HepG2 (cell line): Measurements from ENCODE around the gene MICAL3. TPM values are rescaled to one million over a fixed set of nuclear protein-coding genes. Genes with fewer than 3 reads are reported as not detected.

Experiments
- CAMTA2 ChIP-seq: sonication (generic); formaldehyde crosslinking; IDR thresholded peaks from 2 replicates; pipeline ENCODE4 v1.4.0; 2020; ENCODE audit warnings: mild to moderate bottlenecking, missing genetic modification reagents, borderline replicate concordance
- ETV5 ChIP-seq: IDR thresholded peaks from 2 replicates; pipeline ENCODE4 v1.6.1; 2018; ENCODE audit warnings: missing biosample characterization, missing genetic modification reagents, inconsistent platforms, borderline replicate concordance
- MEIS2 ChIP-seq: sonication (generic); formaldehyde crosslinking; IDR thresholded peaks from 2 replicates; pipeline ENCODE4 v1.9.0; 2021; ENCODE audit warnings: mild to moderate bottlenecking, missing genetic modification reagents
- MIXL1 ChIP-seq: IDR thresholded peaks from 2 replicates; pipeline ENCODE4 v1.6.1; 2016
- MTF1 ChIP-seq: sonication (generic); formaldehyde crosslinking; IDR thresholded peaks from 2 replicates; pipeline ENCODE4 v1.5.0; 2020; ENCODE audit warnings: missing genetic modification reagents
- MTF2 ChIP-seq: sonication (generic); formaldehyde crosslinking; IDR thresholded peaks from 2 replicates; pipeline ENCODE4 v1.5.0; 2020; ENCODE audit warnings: missing genetic modification reagents, borderline replicate concordance
- PHF20 ChIP-seq: sonication (generic); formaldehyde crosslinking; IDR thresholded peaks from 2 replicates; pipeline ENCODE4 v1.5.0; 2020; ENCODE audit warnings: mild to moderate bottlenecking, missing genetic modification reagents
- RCOR2 ChIP-seq: IDR thresholded peaks from 2 replicates; pipeline ENCODE4 v1.6.1; 2016; ENCODE audit warnings: missing biosample characterization, missing genetic modification reagents
- SIX1 ChIP-seq: sonication (generic); formaldehyde crosslinking; IDR thresholded peaks from 2 replicates; pipeline ENCODE4 v1.4.0; 2020; ENCODE audit warnings: missing genetic modification reagents, borderline replicate concordance
- TBX2 ChIP-seq: sonication (generic); formaldehyde crosslinking; IDR thresholded peaks from 2 replicates; pipeline ENCODE4 v1.5.0; 2020; ENCODE audit warnings: missing genetic modification reagents, mild to moderate bottlenecking, borderline replicate concordance
- TGIF2 ChIP-seq: IDR thresholded peaks from 2 replicates; pipeline ENCODE4 v1.6.1; 2016; ENCODE audit warnings: control low read depth, missing compliant biosample characterization
- ZMYM2 ChIP-seq: sonication (generic); formaldehyde crosslinking; IDR thresholded peaks from 2 replicates; pipeline ENCODE4 v1.8.0; 2022; ENCODE audit warnings: mild to moderate bottlenecking, missing genetic modification reagents
- ZNF251 ChIP-seq: sonication (generic); formaldehyde crosslinking; IDR thresholded peaks from 2 replicates; pipeline ENCODE4 v1.9.0; 2021; ENCODE audit warnings: mild to moderate bottlenecking, missing genetic modification reagents
- ZNF530 ChIP-seq: sonication (generic); formaldehyde crosslinking; IDR thresholded peaks from 2 replicates; pipeline ENCODE4 v1.5.0; 2020; ENCODE audit warnings: low read depth, mild to moderate bottlenecking, missing genetic modification reagents
- ZNF660 ChIP-seq: sonication (generic); formaldehyde crosslinking; IDR thresholded peaks from 2 replicates; pipeline ENCODE4 v1.5.1; 2020; ENCODE audit warnings: mild to moderate bottlenecking, low read depth, missing genetic modification reagents, borderline replicate concordance
- ZNF83 ChIP-seq: sonication (generic); formaldehyde crosslinking; IDR thresholded peaks from 2 replicates; pipeline ENCODE4 v1.4.0; 2020; ENCODE audit warnings: missing genetic modification reagents, mild to moderate bottlenecking, borderline replicate concordance
- polyA plus RNA-seq, 8 experiments: library from polyadenylated mRNA; depleted of rRNA in 3 of 8; stranded (reverse) in 7 of 8; unstranded in 1 of 8; fragments of >200 nt; fragmentation: Illumina TruSeq in 4 of 8; extraction: Trizol in 4 of 8; gene quantifications; 2 replicates each; pipeline versions ENCODE4 v1.2.1 to v1.2.3, GENCODE V29; 2011 to 2016; ENCODE audit warnings: low read depth in 4 of 8, missing spikeins in 1 of 8, mixed read lengths in 1 of 8; ENCODE audit not compliant: insufficient read depth in 1 of 8
- total RNA-seq, 5 experiments: library from RNA; depleted of rRNA; stranded (reverse); fragments of >200 nt; fragmentation: Illumina TruSeq; extraction: Trizol; gene quantifications; 2 replicates each; pipeline ENCODE4 v1.2.3, GENCODE V29; 2016; ENCODE audit warnings: low read depth in 1 of 5
- TF ChIP-seq, protein P1 (sequence below): sonication (generic); formaldehyde crosslinking; IDR thresholded peaks from 2 replicates; pipeline ENCODE4 v1.4.0; 2020; ENCODE audit warnings: mild to moderate bottlenecking, missing genetic modification reagents
- TF ChIP-seq, protein P2 (sequence below): sonication (generic); formaldehyde crosslinking; IDR thresholded peaks from 2 replicates; pipeline ENCODE4 v1.8.1; 2023; ENCODE audit warnings: missing genetic modification reagents, mild to moderate bottlenecking, borderline replicate concordance
- TF ChIP-seq, protein P3 (sequence below): sonication (generic); formaldehyde crosslinking; conservative IDR thresholded peaks from 2 replicates; pipeline ENCODE4 v1.4.0; 2020; ENCODE audit warnings: missing genetic modification reagents
- TF ChIP-seq, protein P4 (sequence below): sonication (generic); formaldehyde crosslinking; conservative IDR thresholded peaks from 2 replicates; pipeline ENCODE4 v1.5.0; 2020; ENCODE audit warnings: missing genetic modification reagents
- TF ChIP-seq, protein P5 (sequence below): sonication (generic); formaldehyde crosslinking; IDR thresholded peaks from 2 replicates; pipeline ENCODE4 v1.4.0; 2020; ENCODE audit warnings: missing genetic modification reagents

The MICAL3 gene
- total and polyA plus RNA-seq, 2 of the 13 experiments (the other 11 are each of a cell fraction or from before 2014, with no cell fraction given) = 5.3 to 12.5 TPM

DNA sequence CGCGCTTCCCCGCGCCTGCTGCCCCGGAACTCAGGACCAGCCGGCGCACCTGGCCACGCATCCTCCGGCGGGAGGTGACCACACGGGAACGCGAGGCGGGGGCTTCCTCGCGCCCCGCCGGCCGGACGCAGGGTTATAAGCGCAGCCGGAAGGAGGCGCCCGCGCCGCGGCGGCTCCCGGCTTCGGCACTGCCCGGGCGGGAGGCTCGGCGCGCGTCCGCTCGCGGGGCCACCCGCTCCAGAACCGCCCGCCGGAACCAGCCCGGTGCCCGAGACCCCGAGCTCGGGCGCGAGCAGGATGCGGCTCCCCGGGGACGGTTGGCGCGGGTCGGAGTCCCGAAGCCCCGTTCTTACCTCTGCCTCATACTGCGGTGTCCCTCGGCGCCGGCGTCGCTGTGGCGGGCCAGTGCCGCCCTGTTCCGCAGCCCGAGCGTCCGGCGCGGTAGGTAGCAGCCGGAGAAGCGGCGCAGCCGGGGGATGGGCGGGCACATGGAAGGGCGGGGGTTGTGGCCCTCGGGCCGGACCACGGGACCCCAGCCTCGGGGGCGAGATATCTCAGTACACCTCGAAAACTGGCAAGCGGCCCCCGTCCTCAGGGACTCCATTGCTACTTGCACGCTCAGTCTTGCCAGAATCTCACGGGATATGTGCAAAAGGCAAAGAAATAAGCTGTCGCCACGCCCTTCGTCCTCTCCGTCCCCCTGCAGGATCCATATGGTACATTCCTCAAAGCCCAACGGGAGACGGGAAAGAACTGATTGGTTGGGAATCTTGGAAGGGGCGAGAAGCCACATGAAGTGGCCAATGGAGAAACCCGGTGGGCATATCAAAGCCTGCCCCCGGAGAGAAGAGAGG is 23.1 kb downstream of the MICAL3 start (continued):
- 0 out of 2 replicates have a peak, but pooled peaks have one; percentile 22 for TF ChIP-seq SIX1 (CRISPR knock-in tag)
- TF ChIP-seq, protein P1, sequence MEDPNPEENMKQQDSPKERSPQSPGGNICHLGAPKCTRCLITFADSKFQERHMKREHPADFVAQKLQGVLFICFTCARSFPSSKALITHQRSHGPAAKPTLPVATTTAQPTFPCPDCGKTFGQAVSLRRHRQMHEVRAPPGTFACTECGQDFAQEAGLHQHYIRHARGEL (CRISPR knock-in tag) = no peak
- no peak for TF ChIP-seq ZNF251 (CRISPR knock-in tag)
- TF ChIP-seq ZNF83 (CRISPR knock-in tag) = no peak
- TF ChIP-seq MTF2 (CRISPR knock-in tag) = no peak
- TF ChIP-seq PHF20 = peak; percentile 58
- TF ChIP-seq TBX2 (CRISPR knock-in tag) = peak; percentile 84
- no peak for TF ChIP-seq MTF1 (CRISPR knock-in tag)
- TF ChIP-seq, protein P2, sequence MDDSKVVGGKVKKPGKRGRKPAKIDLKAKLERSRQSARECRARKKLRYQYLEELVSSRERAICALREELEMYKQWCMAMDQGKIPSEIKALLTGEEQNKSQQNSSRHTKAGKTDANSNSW = no peak
- TF ChIP-seq MIXL1 (CRISPR knock-in tag) = no peak
- no peak for TF ChIP-seq RCOR2 (CRISPR knock-in tag)
- TF ChIP-seq ZNF530 (CRISPR knock-in tag) = no peak
- peak; percentile 41; the same call in 1 of the 2 replicates for TF ChIP-seq TGIF2
- 0 out of 2 replicates have a peak, but pooled peaks have one; percentile 56 for TF ChIP-seq MEIS2
- no peak for TF ChIP-seq ETV5
- no peak for TF ChIP-seq ZMYM2 (CRISPR knock-in tag)
- TF ChIP-seq CAMTA2 (CRISPR knock-in tag) = no peak
- TF ChIP-seq, protein P3, sequence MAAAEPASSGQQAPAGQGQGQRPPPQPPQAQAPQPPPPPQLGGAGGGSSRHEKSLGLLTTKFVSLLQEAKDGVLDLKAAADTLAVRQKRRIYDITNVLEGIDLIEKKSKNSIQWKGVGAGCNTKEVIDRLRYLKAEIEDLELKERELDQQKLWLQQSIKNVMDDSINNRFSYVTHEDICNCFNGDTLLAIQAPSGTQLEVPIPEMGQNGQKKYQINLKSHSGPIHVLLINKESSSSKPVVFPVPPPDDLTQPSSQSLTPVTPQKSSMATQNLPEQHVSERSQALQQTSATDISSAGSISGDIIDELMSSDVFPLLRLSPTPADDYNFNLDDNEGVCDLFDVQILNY = peak; percentile 58; the same call in 1 of the 2 replicates
- TF ChIP-seq, protein P4, sequence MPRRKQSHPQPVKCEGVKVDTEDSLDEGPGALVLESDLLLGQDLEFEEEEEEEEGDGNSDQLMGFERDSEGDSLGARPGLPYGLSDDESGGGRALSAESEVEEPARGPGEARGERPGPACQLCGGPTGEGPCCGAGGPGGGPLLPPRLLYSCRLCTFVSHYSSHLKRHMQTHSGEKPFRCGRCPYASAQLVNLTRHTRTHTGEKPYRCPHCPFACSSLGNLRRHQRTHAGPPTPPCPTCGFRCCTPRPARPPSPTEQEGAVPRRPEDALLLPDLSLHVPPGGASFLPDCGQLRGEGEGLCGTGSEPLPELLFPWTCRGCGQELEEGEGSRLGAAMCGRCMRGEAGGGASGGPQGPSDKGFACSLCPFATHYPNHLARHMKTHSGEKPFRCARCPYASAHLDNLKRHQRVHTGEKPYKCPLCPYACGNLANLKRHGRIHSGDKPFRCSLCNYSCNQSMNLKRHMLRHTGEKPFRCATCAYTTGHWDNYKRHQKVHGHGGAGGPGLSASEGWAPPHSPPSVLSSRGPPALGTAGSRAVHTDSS (CRISPR knock-in tag) = no peak
- TF ChIP-seq, protein P5, sequence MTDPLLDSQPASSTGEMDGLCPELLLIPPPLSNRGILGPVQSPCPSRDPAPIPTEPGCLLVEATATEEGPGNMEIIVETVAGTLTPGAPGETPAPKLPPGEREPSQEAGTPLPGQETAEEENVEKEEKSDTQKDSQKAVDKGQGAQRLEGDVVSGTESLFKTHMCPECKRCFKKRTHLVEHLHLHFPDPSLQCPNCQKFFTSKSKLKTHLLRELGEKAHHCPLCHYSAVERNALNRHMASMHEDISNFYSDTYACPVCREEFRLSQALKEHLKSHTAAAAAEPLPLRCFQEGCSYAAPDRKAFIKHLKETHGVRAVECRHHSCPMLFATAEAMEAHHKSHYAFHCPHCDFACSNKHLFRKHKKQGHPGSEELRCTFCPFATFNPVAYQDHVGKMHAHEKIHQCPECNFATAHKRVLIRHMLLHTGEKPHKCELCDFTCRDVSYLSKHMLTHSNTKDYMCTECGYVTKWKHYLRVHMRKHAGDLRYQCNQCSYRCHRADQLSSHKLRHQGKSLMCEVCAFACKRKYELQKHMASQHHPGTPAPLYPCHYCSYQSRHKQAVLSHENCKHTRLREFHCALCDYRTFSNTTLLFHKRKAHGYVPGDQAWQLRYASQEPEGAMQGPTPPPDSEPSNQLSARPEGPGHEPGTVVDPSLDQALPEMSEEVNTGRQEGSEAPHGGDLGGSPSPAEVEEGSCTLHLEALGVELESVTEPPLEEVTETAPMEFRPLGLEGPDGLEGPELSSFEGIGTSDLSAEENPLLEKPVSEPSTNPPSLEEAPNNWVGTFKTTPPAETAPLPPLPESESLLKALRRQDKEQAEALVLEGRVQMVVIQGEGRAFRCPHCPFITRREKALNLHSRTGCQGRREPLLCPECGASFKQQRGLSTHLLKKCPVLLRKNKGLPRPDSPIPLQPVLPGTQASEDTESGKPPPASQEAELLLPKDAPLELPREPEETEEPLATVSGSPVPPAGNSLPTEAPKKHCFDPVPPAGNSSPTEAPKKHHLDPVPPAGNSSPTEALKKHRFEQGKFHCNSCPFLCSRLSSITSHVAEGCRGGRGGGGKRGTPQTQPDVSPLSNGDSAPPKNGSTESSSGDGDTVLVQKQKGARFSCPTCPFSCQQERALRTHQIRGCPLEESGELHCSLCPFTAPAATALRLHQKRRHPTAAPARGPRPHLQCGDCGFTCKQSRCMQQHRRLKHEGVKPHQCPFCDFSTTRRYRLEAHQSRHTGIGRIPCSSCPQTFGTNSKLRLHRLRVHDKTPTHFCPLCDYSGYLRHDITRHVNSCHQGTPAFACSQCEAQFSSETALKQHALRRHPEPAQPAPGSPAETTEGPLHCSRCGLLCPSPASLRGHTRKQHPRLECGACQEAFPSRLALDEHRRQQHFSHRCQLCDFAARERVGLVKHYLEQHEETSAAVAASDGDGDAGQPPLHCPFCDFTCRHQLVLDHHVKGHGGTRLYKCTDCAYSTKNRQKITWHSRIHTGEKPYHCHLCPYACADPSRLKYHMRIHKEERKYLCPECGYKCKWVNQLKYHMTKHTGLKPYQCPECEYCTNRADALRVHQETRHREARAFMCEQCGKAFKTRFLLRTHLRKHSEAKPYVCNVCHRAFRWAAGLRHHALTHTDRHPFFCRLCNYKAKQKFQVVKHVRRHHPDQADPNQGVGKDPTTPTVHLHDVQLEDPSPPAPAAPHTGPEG = no peak; the same call in 1 of the 2 replicates
- no peak for TF ChIP-seq ZNF660 (CRISPR knock-in tag)
